NCI-H1417 (cell line): Measurements from ENCODE around the gene HLA-F.

Experiments used
- DNase-seq, 3 experiments: peaks; one replicate each; lab custom pipeline; 2025; lab: John Stamatoyannopoulos, UW

HLA-F gene

GRCh38 chr6:29763491-29764289, 40.5 kb downstream of the HLA-F start:
- DNase-seq = no peak

GRCh38 chr6:29764422-29765196, 41.4 kb downstream of the HLA-F start:
- DNase-seq = no peak

GRCh38 chr6:29769336-29769735, 46.1 kb downstream of the HLA-F start:
- peak in 2 of 3 experiments; percentile 2 to 47 for DNase-seq

- DNase-seq = no peak
Observed at GRCh38 chr6:29770306-29770705, 47.1 kb downstream of the HLA-F start.

GRCh38 chr6:29776684-29777083, 53.5 kb downstream of the HLA-F start:
- DNase-seq = no peak
